T-helper 1 cell treated with Interleukin-12 subunit alpha and Interleukin-12 subunit beta and Interleukin-4 antibody, amounts not matched to agents 30 μg/mL and 1 μg/mL, for 36 hours (primary cell): ENCODE data around the gene ANTXR1.

ENCODE experiments used
- H3K27ac Mint-ChIP-seq: one replicate; pipeline ENCODE4 v1.8.0; 2021; ENCODE audit warnings: mild to moderate bottlenecking, mixed read lengths
- H3K27me3 Mint-ChIP-seq: one replicate; pipeline ENCODE4 v1.8.0; 2021; ENCODE audit warnings: low read depth, mixed read lengths
- H3K36me3 Mint-ChIP-seq: one replicate; pipeline ENCODE4 v1.8.0; 2021; ENCODE audit warnings: low read depth, mixed read lengths
- H3K4me1 Mint-ChIP-seq: one replicate; pipeline ENCODE4 v1.8.0; 2021; ENCODE audit warnings: low read depth, mixed read lengths
- H3K4me3 Mint-ChIP-seq: one replicate; pipeline ENCODE4 v1.8.0; 2021; ENCODE audit warnings: mild to moderate bottlenecking, moderate library complexity, mixed read lengths
- H3K9me3 Mint-ChIP-seq: one replicate; pipeline ENCODE4 v1.8.0; 2021; ENCODE audit warnings: mixed read lengths

Gene ANTXR1

GRCh38 chr2:69291004-69291650, 278.1 kb downstream of the ANTXR1 start:
- Mint-ChIP-seq H3K4me3 (no peak overlapping the region), H3K4me1 (no peaks in the 10 kb centered on the region), H3K27me3 (peaks cover 23% of the 10 kb centered on the region), H3K9me3 (no peaks in the 10 kb centered on the region), H3K27ac (no peak overlapping the region), H3K36me3 (no peaks in the 10 kb centered on the region)

DNA sequence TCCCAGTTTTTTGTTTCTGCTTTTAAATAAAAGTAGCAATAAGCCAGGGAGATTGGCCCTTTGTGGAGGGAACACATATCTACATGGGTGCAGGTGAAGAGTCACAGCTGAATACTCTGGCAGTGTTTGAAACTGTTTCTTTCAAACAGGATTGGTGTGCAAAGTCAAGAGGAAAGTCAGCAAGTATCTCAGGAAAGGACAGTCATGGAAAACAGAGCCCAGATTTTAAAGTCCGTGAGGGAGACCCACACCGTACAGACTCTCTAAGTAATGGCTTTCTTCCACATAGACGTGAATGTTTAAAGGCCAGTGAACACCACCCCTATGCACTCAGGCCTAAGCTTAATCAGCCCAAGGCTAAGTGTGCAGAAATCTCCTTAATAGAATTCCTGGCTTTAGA, 278.7 kb downstream of the ANTXR1 start:
- no peaks in the 10 kb centered on the region for H3K36me3 Mint-ChIP-seq
- H3K27me3 Mint-ChIP-seq = peaks cover 23% of the 10 kb centered on the region
- H3K9me3 Mint-ChIP-seq = no peaks in the 10 kb centered on the region
- H3K4me3 Mint-ChIP-seq = no peak overlapping the region
- H3K4me1 Mint-ChIP-seq = no peaks in the 10 kb centered on the region
- H3K27ac Mint-ChIP-seq = no peak overlapping the region

DNA sequence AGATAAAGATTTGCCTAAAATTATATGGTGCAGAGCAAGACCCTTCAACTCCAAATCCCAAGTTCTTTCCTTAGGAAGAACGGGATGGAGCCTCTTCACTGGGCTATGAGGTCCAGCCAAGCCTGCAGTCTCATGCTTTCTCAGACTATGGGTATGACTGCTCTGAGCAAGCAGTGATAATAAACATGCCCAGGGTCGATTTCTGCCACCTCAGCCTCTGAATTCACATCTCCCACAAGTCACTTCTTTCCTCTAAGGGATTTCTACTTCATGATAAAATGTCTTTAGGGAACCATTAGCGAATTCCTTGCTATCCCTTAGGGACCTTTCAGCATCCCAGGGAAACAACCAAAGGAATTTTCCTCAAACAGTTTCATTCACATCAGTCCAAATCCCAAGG, 279.3 kb downstream of the ANTXR1 start:
- Mint-ChIP-seq H3K4me3 (no peak overlapping the region), H3K27ac (no peak overlapping the region), H3K9me3 (no peaks in the 10 kb centered on the region), H3K27me3 (peaks cover 23% of the 10 kb centered on the region), H3K36me3 (no peaks in the 10 kb centered on the region), H3K4me1 (no peaks in the 10 kb centered on the region)

- Mint-ChIP-seq H3K27ac (no peak overlapping the region), H3K4me3 (no peak overlapping the region), H3K27me3 (peaks cover 16% of the 10 kb centered on the region), H3K4me1 (no peaks in the 10 kb centered on the region), H3K36me3 (no peaks in the 10 kb centered on the region), H3K9me3 (no peaks in the 10 kb centered on the region)
Observed at GRCh38 chr2:69296421-69296820, 283.4 kb downstream of the ANTXR1 start.

DNA sequence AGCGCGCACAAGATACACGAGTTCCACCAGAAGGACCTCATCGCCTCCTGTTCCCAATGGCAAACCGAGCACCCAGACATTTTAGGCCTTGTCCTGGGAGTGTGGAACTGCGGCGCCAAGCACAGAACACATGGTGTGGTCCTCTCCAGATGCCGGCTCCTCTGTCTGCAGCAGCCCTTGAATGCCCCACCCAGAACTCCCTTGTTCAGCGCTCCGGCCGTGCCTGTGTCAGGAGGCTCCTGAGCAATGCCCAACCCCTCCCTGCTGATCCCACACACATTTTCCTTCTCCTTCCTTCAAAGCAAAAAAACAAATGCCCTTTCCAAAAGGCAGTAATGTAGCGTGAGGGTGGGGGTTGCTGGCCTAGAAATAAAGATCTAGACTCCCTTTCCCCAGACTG, 284.2 kb downstream of the ANTXR1 start:
- Mint-ChIP-seq H3K27me3 (peaks cover 24% of the 10 kb centered on the region), H3K27ac (no peak overlapping the region), H3K36me3 (no peaks in the 10 kb centered on the region), H3K4me1 (no peaks in the 10 kb centered on the region), H3K9me3 (no peaks in the 10 kb centered on the region), H3K4me3 (no peak overlapping the region)

DNA sequence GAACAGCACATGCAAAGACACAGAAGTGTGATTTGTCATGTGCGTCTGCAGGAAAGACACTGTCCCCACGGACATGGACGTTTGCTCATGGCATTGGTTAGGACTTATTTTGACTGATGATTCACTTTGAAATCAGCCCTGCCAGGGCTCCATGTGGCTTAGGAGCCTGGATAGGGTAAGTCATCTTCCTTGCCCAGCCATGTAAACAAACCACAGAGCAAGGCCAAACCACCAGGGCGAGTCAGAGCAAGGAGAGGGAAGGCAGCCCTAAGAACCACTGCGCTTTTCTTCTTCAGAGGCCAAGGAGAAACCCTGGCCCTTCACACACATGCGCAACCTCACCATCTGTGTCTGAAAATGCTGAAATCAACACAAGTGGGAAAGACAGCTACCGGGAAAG, 285.3 kb downstream of the ANTXR1 start:
- Mint-ChIP-seq H3K27ac (no peak overlapping the region), H3K4me3 (no peak overlapping the region), H3K9me3 (no peaks in the 10 kb centered on the region), H3K36me3 (no peaks in the 10 kb centered on the region), H3K27me3 (peaks cover 31% of the 10 kb centered on the region), H3K4me1 (no peaks in the 10 kb centered on the region)

DNA sequence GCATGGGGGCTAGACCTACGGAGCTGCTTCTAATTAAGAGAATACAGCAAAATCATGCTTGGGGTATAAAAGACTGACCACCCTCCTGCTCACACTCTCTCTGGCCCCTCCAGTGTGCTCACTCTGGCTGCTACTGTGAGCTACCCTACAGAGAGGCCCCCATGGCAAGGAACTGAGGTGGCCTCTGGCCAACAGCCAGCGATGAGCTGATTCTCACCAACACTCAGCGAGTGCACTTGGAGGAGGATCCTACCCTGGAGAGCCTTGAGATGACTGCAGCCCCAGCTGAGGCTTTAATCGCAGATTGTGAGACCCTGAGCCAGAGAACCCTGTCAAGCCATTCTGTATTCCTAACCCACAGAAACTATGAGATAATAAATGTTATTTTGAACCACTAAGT, 285.9 kb downstream of the ANTXR1 start:
- peaks cover 36% of the 10 kb centered on the region for H3K27me3 Mint-ChIP-seq
- no peaks in the 10 kb centered on the region for H3K36me3 Mint-ChIP-seq
- H3K4me1 Mint-ChIP-seq = no peaks in the 10 kb centered on the region
- no peak overlapping the region for H3K4me3 Mint-ChIP-seq
- no peaks in the 10 kb centered on the region for H3K9me3 Mint-ChIP-seq
- H3K27ac Mint-ChIP-seq = no peak overlapping the region
